ENCODE measurements around the gene TBX6.
"Not testable (repeated sequence)": the region's sequence is repeated elsewhere in the genome, so short reads cannot be mapped to it uniquely, and the experiment has no call there.

TBX6 gene

GRCh38 chr16:30091474-30092372 lies at the start of gene TBX6:
TBX6 (minus strand) TSS chr16:30091924; CDS start chr16:30091193, 731 bp downstream.
- peak; percentile 95 for DNase-seq

- DNase-seq, result no peak
Measured at GRCh38 chr16:30139583-30140481, 48.1 kb upstream of the TBX6 start.

GRCh38 chr16:30137897-30138296 lies 46.2 kb upstream of the TBX6 start:
- no peak for DNase-seq

GRCh38 chr16:30136971-30137605 lies 45.4 kb upstream of the TBX6 start:
- DNase-seq, result no peak

GRCh38 chr16:30132591-30132990 lies 40.9 kb upstream of the TBX6 start:
- no peak for DNase-seq

DNA sequence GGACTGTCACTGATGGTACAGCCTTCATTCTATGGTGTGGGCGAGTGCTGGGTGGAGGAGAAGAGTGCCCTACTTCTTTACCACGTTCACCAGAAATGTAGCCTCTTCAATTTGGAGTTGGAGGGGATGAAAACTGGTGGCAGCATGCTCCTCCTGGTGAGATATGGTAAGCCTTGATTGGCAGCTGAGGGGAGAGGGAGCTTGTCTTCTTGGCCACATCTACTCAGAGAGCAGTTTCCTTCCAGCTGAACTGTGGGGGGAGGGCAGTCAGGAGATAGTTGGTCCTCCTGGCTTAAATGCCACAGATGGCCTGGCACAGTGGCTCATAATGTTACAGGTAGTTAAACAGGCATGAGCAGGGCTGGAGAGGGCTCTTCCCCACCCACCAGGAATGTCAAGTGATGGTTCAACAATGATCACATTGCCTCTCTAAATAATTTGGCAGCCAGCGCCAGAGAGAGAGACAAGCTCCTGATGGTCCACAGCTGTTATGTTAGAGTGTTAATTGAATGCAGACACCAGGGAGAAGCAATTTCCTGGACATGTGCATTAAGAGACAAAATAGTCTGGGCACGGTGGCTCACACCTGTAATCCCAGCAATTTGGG lies 40.2 kb upstream of the TBX6 start:
- DNase-seq, result no peak

- no peak for DNase-seq
Measured at GRCh38 chr16:30127993-30128392, 36.3 kb upstream of the TBX6 start.

- DNase-seq, result not testable (repeated sequence)
Measured at GRCh38 chr16:30125690-30126089, 34.0 kb upstream of the TBX6 start.

GRCh38 chr16:30124985-30125379 lies 33.3 kb upstream of the TBX6 start:
- no peak for DNase-seq

DNA sequence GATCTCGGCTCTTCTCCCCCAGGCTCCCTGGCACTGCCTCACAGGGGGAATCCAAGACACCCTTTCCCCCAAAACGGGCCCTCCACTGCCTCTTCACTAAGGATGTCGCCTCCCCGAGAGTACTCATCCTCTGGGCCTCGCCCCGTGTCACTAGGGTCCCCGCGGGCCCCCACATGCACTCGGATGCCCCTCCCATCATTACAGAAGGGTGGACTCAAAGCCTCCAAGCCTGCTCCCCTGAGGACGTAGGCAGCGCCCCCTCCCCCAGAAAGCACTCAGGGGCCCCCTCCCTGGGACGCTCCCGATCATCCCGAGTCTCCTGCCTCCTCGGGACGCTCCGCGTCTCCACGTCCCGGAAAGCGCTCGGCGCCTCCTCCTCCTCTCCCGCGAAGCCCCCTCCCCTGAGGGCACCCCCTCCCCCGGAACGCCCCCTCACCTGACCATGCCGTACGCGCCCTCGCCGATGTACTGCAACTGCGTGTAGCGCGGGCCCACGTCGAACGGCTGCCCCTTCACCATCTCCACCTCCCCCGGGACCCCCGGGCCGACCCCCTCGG lies 31.0 kb upstream of the TBX6 start:
- DNase-seq, result no peak

DNA sequence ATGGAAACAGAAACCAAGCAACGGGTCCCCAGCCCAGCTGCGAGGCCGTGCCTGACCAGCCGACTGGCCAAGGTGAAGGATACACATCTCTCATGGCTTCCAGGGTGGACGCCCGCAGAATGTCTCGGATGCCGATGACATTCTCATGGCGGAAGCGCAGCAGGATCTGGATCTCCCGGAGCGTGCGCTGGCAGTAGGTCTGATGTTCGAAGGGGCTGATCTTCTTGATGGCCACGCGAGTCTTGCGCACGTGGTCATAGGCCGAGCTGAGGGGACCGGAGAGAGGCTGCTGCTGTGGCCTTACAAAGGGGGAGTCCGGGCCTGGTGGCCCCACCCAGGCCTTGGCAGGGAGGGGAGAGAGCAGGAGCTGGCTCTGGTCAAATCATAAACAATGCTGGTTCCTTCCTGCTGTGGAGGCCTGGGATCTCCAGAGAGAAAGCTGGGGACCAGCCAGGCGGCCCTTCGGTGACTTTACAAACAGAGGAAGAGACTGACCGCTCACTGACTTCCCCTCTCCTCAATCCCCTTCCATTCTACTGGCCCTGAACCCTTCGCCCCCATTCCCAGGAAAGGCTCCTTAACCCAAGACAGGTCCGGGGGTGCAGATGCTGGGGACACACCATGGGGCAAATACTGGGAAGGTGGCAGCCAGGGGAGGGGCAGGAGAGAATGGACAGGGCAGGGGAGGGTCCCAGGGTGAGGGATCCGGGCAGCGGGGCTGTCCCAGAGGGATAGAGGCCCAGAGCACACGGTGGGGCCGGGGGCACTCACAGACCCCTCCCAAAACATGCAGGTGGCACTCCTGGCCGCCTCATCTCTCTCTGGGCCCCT lies 30.2 kb upstream of the TBX6 start:
- peak; percentile 67 for DNase-seq

- no peak for DNase-seq
Measured at GRCh38 chr16:30120340-30121105, 28.8 kb upstream of the TBX6 start.

GRCh38 chr16:30119428-30119827 lies 27.7 kb upstream of the TBX6 start:
- no peak for DNase-seq

DNA sequence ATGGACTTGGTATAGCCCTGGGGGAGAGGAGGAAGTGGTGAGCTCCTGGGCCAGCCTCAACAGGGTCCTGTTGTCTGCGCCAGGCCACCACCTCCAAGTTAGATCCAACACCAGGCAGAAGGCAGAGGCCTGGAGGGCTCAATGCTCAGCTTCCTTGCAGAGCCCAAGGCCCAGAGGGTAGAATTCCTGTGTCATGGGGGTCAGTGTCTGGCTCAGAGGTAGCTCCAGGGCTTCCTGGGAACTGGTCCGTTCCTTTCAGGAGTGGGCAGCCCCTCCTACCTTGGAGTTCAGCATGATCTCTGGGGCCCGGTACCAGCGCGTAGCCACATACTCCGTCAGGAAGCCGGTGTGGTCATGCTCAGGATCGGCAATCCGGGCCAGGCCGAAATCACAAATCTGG lies 26.0 kb upstream of the TBX6 start:
- DNase-seq, result no peak

DNA sequence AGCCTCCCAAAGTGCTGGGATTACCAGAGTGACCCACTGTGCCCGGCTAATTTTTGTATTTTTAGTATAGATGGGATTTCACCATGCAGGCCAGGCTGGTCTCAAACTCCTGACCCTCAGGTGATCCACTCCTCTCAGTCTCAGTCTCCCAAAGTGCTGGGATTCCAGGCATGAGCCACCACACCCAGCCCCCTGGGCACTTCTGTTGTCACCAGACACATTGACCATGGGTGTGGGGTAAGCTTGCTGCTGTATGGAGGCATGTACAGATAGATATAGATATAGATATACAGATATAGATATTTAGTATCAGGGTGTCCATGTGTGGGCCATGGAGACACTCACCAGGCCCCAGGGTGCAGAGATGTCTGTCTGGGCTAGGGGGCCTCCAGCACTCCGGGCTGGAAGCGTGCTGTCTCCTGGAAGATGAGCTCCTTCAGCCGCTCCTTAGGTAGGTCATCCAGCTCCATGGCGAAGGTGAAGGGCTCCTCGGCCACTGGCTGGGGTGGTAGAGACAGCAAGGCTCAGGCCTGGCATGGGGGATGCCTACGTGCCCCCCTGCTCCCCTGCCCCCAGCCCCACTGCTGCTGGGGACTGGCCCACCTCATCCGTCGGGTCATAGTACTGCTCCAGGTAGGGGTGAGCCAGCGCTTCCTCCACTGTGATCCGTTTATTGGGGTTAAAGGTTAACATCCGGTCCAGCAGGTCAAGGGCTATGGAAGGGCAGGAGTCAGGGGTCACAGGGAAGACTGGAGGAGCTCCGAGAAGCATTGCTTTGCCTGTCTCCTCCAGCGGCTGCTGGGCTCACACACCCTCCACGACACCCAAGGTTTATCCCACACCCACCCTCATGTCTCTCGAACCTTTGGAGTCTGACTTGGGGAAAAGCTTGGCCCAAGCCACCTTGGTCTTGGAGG lies 24.8 kb upstream of the TBX6 start:
- no peak for DNase-seq

DNA sequence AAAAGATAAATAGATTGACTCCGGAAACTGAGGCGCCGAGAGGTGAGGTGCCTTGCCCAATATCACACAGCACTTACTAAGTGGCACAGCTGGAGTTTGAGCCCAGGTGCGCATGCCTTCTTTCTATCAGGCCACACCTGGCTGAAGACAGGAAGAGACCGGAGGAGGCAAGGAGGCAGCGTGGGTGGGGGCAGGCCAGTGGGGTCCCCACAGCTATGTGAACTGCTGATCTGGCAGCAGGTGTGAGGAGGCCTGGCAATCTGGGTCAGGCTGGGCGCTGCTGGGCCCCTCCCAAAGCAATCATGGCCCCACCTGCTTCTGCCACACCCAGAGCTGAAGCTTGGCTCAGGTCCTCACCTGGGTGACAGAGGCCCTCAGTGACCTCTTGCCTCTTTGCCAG lies 23.5 kb upstream of the TBX6 start:
- DNase-seq, result no peak

- not testable (repeated sequence) for DNase-seq
Measured at GRCh38 chr16:30114833-30115232, 23.1 kb upstream of the TBX6 start.

DNA sequence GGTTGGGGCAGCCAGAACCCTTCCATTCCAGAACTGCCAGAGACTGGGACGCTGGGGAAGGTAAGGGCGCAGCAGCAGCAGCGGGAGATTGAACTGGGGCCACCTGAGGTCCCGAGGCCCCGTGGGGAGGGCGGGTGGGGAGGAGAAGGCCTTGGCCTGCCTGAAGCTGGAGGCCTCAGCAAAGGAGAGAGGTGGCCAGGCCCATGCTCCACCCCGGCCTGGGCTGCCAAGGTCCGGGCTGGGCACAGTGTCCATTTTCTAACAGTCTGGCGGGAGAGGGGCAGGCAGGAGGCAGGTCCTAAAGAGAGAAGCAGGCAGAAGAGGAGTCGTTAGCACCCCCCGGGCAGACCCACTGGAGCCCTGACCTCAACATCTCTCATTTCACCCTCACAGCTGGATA lies 22.7 kb upstream of the TBX6 start:
- no peak for DNase-seq

GRCh38 chr16:30113711-30114333 lies 22.1 kb upstream of the TBX6 start:
- no peak for DNase-seq

All from femur (tissue), 1 donor.